Stimulated activated CD8-positive, alpha-beta memory T cell treated with anti-CD3 and anti-CD28 coated beads, Interleukin-12 subunit alpha, Interleukin-12 subunit beta, amount 100 ng/mL, for 1 hour (primary cell): ENCODE results near the gene ANKMY1.
"Not testable (repeated sequence)": the region's sequence is repeated elsewhere in the genome, so short reads cannot be mapped to it uniquely, and the experiment has no call there.

ENCODE experiments used
- DNase-seq: peaks from one replicate; pipeline ENCODE4 v3.0.0-alpha.2; 2020; ENCODE audit warnings: low read depth

The ANKMY1 gene

DNA sequence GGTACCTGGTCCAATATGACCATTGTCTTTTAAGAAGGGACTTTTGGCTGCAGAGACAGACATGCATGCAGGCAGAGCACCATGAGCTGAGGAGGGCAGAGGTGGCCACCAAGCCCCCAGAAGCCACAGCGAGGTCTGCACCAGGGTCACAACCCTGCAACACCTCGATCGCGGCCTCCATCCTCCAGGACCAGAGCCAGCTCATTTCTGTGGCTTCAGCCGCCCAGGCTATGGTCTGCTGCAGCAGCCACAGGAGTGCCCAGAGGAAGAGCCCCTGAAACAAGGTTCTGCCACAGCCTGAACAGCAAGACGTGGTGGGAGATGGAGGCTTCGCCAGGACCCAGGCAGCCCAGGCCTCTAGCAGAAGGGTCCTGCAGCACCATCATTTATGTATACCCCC, 53.9 kb downstream of the ANKMY1 start:
- no peak for DNase-seq

DNA sequence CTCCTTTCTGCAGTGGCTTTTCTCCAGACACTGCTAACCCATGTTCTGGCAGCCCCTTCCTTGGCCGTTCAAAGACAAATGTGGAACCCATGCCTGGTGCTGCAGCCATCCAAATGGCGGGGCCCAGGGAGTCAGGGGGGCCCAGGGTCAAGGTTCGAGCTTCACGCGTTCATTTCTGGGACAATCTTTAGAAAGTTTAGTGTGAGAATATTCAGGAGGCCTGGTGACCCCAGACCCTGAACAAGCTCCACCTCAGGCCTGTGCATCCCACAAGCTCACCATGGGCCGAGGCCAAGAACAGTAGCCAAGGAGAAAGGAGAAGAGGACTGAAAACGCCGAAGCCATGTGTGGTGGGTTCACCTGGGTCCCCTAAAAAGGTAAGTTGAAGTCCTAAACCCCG, 54.4 kb downstream of the ANKMY1 start:
- DNase-seq, result no peak

DNA sequence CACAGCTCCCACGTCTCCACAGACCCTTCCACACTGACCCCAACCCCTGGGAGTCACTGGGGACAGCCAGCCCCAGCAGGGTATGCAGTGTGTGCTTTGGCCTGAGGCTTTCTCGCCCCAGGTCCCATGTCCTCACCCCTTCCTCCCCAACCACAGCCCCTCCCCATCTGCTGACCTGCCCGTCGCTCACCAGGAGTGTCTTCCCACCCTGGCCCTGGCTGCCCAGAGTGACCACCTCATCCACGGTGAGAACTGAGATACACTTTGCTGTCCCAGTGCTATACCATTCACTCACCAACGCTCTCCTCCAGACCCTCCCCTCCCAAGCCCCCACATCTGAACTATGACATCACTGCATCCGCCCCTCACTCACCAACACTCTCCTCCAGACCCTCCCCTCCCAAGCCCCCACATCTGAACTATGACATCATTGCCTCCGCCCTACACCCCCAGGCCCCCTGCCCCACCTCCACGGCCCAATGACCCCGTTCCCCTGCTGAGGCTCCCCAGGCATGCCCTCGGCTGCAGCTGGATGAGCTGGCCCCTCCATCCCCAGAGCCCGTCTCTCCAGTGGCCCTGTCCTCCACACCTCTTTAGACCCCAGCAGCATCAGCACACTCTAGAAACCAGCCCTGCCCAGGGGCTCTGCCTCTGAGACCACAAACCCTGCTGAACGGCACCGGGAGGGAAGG, 55.2 kb downstream of the ANKMY1 start:
- DNase-seq, result no peak

DNA sequence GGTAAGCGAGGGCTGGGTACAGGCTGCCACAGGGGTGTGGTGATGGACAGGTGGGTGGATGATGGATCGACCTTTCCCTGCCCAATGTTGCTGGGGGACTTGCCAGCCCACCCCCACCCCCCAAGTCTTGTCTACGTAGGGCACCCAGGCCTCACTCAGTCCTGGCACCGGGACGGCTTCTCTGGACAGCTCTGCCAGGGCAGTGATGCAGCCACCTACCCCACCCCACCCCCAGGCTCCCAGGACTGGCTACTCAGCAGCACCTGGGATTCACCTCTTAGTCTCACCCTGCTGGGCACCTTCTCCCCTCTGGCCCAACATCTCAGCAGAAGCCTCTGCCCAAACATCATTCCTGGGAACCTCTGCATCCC, 55.7 kb downstream of the ANKMY1 start:
- no peak for DNase-seq

DNA sequence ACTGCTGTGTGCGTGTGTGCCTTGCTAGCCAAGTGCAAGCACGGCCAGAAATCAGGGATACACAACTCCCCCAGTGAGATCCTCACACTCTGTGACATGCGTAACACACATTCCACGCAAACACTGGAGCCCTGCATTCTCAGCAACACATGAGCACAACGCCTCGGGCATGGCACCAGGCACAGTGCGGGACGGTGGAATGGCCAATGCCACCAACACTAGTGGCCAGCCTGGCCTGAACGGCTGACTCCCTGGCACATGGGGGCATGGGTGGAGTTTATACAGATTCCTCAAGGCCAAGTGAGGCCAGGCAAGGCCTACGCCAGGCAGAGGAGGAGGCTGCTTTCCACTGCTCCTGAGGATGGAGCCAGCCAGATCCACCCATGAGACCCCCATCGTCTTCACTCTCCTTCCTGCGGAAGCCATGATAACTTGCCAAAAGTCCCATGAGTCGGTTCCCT, 56.2 kb downstream of the ANKMY1 start:
- DNase-seq, result no peak

DNA sequence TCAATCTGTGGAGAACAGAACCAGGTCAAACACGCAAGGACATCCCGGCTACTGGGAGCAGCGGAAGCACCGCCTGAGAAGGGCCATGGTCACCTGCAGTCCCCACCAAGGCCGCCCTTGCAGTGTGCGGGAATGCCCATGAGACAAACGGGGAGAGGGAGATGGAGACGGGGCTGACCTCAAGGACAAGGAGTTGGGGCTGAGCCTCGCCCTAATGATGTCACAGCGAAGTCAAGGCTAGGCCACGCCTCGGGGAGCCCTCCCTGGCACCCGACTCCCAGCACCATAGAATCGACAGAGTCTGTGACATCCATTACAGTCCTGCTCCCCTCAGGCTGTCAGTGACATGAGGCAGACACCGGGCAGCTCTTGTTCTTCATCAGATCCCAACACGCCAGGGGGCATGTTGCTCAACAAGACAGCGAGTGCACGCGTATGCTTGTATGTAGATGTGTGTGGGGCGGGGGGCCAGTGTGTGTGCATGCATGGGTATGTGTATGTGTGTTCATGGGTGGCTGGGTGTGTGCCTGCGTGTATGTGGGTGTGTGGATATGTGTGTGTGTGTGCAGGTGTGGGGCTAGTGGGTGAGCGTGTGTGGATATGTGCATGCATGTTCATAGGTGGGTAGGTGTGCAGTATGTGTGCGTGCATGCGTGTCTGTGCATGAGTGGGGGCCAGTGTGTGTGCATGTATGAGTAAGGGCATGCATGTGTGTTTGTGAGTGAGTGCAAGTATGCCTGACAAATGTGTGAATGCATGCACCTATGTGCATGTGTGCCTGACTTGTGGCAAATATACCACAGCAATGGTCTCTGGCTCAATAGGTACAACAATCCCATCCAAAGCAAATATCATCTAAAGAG, 57.0 kb downstream of the ANKMY1 start:
- no peak for DNase-seq

DNA sequence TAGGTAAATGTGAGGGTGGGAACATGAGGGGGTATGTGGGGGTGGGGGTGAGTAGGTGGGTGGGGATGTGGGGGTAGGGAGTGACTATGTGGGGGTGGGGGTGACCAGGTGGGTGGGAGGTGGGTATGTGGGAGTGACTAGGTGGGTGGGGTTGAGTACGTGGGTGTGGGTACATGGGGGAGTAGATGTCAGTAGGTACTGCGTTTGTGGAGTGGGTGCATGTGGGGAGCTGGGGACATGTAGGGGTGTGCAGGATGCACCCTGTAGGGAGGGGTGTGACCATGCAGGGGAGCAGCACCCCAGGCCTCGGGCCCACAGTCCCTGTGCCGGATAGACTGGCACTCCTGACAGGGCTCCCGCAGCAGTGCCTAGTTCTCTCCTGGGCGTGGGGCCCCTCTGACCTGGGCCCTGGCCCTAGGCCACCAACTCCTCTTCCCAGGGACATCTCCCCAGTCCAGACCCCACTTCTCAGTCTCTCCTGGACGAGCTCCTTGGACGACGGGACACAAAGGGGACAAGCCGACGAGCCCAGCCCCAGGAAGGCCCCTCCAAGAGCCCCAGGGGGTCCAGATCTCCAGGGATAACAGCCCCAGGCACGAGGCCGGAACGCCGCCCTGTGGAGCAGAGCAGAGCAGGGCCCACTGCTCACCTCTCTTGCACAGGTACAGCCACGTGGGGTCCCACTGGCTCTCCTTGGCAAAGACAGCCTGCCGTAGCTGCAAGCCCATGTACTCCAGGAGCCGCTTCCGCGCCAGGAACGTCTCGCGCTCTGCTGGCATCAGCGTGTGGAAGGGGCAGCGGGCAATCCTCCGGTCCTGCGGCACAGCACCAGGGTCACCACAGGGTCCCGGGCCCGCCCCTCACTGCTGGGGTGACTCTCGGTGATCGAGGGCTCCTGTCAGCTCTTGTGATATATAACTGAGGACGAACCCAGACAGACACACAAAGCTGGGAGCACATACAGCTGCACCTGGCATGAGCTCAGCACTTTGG, 58.2 kb downstream of the ANKMY1 start:
- DNase-seq, result no peak

DNA sequence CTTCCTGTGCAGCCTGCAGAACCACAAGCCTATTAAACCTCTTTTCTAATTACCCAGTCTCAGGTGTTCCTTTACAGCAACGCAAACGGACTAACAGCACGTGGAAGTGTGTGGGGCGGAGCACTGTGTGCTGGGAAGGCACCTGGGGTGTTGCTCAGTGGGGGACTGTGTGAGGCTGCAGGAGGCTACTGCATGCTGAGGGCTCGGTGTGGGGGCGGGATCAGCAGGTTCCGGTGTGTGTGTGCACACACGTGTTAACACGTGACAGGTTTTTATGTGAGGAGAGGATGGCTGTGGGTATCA, 58.9 kb downstream of the ANKMY1 start:
- no peak for DNase-seq

DNA sequence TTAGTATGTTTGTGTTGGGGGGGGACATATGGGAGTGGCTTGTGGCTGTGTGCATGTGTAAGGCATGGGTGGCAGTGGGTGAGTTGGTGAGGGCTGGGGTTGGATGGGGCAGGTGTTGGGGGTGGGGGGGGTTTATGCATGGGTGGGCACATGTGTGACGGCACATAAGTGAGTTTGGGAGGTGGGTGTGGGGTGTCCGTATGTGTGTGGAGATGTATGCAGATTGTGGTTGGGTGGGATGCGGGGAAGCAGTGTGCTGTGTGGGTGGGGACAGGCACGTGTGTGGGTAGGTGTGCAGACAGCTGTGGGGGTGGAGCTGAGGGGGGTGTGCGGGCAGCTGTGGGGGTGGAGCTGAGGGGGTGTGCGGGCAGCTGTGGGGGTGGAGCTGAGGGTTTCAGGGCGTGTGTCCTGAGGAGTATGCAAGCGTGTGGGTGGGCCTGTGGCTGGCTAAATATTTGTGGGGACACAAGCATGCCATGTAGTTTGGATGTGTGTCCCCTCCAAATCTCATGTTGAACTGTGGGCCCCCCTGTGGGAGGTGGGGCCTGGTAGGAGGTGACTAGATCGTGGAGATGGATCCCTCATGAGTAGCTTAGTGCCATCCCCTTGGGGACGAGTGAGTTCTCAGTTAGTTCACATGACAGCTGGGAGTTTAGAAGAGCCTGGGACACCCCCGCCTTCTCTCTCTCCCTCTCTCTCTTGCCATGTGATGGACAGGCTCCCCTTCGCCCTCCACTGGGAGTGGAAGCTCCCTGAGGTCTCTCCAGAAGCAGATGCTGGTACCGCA, 59.4 kb downstream of the ANKMY1 start:
- no peak for DNase-seq

DNA sequence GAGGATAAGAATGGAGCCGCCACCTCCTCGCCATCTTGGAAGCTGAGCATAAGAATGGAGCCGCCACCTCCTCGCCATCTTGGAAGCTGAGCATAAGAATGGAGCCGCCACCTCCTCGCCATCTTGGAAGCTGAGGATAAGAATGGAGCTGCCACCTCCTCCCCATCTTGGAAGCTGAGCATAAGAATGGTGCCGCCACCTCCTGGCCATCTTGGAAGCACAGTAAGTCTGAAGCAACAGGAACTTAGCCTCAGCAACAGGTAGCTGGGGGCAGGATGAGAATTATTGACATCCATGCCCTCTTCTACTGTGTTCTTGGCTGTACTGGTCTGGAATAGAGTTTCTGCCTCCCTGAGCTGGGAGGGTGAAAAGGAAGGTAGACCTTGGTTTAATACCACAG, 60.7 kb downstream of the ANKMY1 start:
- DNase-seq, result not testable (repeated sequence)

DNA sequence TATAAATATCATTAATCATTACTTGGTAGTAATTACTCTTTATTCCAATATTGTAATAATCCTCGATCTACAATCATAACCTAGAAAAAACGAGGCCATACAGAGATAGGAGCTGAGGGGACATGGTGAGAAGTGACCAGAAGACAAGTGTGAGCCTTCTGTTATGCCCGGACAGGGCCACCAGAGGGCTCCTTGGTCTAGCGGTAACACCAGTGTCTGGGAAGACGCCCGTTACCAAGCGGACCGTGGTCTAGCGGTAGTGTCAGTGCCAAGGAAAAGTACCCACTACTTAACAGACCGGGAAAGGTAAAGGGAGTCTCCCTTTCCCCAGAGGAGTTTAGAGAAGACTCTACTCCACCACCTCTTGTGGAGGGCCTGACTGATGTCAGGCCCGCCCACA, 62.8 kb downstream of the ANKMY1 start:
- DNase-seq, result not testable (repeated sequence)

DNA sequence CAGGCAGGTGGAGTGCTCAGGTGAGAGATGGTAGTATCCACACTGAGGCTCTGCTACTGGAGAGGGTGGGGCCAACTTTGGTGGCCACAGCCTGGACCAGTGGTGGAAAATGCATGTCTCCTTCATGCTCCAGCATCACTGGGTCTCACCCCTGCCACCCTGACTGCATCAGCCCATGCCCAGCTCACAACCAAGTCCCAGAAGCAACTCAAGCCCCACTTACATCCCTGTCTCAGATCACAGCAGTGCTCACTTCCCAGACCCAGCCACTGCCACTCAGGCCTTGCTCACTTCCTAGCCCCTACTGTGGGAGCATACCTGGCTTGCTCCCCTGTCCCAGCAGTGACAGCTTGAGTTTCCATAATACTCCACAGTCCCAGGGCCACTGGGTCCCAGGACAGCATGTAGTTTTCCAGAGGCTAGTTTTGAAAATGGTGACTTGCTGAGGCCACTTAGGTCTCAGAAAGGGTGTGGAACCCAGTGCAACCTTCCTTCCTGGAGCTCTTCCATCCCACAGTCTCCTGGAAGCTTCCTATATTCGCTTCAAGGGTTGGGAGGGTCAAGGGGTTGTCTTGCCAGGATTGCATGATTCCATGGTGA, 63.5 kb downstream of the ANKMY1 start:
- DNase-seq, result no peak

DNA sequence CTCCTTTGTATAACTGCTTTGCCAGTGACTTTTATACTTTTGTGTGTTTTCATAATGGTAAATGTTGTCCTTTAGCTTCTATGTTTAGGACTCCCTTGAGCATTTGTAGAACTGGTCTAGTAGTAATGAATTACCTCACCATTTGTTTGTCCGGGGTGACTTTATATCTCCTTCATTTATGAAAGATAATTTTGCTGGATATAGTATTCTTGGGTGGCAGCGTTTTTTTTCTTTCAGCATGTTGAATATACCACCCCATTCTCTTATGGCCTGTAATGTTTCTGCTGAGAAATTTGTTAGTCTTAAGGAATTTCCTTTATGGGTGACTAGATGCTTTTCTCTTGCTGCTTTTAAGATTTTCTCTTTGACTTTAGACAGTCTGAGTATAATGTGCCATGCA, 66.3 kb downstream of the ANKMY1 start:
- DNase-seq, result no peak

DNA sequence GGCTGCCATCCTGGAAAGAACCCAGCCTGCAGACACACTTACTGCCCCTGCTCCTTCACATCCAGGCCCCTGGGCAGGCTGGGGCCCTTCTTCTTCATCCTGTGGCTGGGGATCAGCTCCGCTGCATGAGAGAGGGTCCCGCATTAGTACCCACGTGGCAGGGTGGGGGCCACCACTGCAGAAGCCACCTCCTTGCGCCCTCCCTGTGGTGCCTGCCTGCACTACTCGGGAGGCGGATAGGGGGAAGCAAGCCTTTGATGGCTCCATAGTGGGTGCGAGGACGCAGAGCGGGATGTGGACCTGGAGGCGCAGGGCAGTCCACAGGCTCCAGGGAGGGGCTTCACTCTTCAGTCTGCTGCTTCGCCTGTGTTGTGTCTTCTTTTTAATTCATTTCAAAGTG, 75.6 kb downstream of the ANKMY1 start:
- DNase-seq, result no peak

DNA sequence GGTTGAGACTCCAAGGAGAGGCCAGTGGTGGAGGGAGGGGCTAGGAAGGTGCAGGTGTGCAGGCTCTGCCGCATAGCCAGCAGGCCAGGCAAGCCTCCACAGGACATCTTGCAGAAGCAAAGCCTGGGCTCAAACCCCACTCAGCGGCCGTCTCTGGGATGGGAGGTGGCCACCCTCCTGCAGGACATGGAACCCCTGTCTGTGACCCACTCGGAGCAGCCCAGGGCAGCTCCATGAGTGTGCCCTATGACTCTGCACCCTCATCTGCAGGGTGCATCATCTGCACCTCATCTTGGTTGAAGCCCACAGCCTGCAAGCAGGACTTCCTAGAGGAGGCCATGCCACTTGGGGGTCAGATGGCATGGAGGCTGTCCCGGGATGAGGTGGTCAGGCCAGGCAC, 76.1 kb downstream of the ANKMY1 start:
- DNase-seq, result no peak

DNA sequence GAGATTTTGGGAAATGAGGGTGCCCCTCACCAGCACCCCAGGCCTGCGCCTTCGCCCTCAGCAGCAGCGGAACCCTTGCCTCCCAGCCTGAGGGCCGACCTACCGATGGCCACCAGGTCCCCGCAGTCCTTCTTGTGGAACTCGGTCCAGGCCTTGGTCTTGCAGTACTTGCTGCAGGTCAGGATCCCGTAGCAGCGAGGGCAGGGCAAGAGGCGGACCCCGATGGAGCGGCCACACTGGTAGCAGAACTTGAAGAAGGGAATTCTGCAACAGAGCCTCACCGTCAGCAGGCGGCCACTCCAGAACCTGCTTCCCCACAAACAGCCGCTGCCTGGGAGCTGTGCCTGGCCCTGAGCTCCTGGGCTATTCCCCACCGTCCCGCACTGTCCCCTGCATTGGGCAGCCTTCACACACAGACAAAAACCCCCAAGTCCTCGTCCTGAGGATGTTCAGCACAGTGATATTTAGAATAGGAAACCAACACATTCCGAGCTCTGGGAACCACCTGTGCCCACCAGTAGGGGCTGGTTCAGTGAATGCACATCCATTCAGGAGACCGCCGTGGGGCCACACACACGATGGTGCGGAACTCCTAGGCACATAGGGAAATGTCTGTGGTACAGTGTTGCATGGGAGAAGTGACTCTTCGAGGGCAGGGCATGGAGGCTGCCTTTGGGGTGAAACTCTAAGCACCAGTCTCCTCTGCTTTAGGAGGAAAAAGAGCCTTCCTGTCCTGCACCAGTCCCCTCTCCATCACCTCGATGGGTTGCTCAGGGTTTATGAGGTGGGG, 76.8 kb downstream of the ANKMY1 start:
- no peak for DNase-seq

DNA sequence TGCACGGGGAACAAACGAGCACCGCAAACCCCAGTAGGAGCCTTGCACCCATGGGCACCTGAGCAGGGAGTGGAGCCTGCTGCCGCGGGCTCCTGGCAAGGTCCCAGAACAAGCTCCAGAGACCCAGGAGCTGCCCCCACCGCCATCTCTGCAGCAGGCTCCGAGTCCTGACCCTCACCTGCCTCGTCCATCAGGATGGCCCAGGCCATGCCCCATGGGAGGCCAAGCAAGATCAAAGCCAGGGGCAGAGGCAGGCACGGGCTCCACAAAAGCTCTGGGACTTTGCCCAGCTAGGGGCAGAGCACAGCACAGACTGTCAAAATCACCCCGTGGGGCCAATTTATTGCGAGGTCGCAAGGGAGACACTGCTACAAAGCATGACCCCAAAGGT, 78.7 kb downstream of the ANKMY1 start:
- no peak for DNase-seq

DNA sequence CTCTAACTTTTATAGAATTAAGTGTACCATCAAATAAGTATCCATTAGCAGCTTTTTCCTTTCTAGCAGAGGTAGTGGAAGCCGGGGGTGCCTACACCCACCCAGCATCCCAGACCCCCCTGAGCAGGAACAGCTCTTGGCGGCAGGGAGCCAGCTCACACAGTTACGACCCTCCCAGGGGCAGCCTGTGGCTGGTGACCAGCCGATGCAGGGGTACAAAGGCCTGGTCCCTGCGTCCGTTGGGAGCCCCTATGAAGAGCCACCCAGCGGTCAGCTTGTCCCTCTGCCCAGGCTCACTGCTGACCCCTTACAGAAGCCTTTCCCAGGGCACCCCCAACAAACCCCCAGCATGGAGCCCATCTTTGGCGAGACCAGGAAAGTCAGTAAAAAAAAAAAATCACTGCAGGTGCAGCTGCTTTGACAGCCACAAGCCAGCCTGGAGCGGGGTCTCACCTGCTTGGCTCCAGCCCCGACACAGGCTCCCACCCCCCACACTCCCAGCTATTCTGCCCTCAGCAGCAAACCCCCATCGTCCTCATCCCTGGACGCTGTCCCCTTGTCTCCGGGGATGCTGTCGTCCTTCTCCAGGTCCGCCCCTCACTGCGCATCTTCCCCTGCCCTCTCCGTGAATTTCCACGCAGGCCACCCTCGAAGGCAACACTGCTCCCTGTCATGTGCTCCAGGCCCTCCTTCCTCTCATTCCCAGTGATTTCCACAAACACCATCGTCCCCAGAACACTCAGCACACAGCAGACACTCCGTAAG, 79.3 kb downstream of the ANKMY1 start:
- DNase-seq, result no peak

DNA sequence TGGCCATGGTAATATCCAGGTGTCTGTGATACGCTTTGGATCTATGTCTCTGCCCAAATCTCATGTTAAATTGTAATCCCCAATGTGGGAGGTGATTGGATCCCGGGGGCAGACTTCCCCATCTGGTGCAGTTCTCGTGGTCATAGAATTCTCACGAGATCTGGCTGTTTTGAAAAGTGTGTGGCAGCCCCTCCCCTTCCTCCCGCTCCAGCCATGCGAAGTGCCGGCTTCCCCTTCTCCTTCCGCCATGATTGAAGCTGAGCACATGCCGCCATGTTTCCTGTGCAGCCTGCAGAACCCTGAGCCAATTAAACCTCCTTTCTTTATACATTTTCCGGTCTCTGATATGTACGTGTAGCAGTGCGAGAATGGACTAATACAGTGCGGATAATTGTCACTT, 79.9 kb downstream of the ANKMY1 start:
- no peak for DNase-seq

DNA sequence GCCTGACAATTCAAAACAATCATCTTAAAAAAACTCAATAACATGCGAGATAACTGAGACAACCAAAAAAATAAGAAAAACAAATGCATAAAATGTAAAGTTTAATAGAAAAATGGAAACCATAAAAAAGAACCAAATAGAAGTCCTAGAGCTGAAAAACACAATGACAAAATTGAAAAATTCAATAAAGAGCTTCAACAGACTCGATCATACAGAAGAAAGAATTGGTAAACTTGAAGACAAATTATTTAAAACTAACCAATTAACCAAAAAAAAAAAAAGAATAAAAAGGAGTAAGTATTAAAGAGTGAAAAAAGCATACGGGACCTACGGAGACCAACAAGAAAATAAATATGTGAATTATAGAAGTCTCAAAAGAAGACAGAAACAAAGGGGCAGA, 84.6 kb downstream of the ANKMY1 start:
- DNase-seq, result no peak
